ACC112 (cell line): ENCODE results near the gene ZNF776.

ENCODE experiments used
- H2AFZ ChIP-seq: fragments of 200-600 bp; sonication (generic); one replicate; pipeline ENCODE4 v1.6.0; 2017; ENCODE audit warnings: antibody characterized with exemption, low read length; ENCODE audit not compliant: unreplicated experiment
- H3K27ac ChIP-seq: fragments of 200-600 bp; sonication (generic); 2 replicates; pipeline ENCODE4 v1.5.1; 2014; ENCODE audit warnings: low read depth, mild to moderate bottlenecking, antibody characterized with exemption, low read length, moderate library complexity
- H3K27me3 ChIP-seq: fragments of 200-600 bp; sonication (generic); 2 replicates; pipeline ENCODE4 v1.6.1; 2014; ENCODE audit warnings: mild to moderate bottlenecking, antibody characterized with exemption, low read length, moderate library complexity, mixed read lengths; ENCODE audit not compliant: insufficient read depth
- H3K36me3 ChIP-seq: fragments of 200-600 bp; sonication (generic); 2 replicates; pipeline ENCODE4 v1.6.1; 2016; ENCODE audit warnings: mild to moderate bottlenecking, antibody characterized with exemption, low read length, moderate library complexity, mixed read lengths; ENCODE audit not compliant: insufficient read depth
- H3K4me1 ChIP-seq: fragments of 200-600 bp; sonication (generic); one replicate; pipeline ENCODE4 v1.6.1; 2016; ENCODE audit warnings: low read length, mixed read lengths; ENCODE audit not compliant: insufficient read depth, unreplicated experiment, control insufficient read depth
- H3K4me3 ChIP-seq: fragments of 200-600 bp; sonication (generic); 2 replicates; pipeline ENCODE4 v1.5.1; 2014; ENCODE audit warnings: mild to moderate bottlenecking, low read depth, low read length
- H3K79me2 ChIP-seq: fragments of 200-600 bp; sonication (generic); one replicate; pipeline ENCODE4 v1.6.0; 2016; ENCODE audit warnings: low read length; ENCODE audit not compliant: control insufficient read depth, unreplicated experiment, insufficient read depth

The ZNF776 gene

DNA sequence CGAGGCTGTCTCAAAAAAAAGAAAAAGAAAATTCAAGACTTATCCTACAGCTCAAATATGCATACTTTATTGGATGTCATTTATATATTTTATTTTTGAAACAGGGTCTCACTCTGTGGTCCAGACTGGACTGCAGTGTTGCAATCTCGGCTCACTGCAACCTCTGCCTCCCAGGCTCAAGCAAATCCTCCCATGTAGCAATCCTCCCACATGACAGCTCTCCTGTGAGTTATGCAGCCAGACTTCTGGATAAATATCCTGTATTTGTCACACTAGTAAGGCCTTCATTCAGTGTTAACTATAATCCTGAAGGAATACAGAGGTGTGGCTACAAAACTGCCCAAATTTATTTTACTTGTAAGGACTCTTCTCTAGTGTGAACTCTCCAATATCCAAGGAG, 60.9 kb downstream of the ZNF776 start:
- no peak overlapping the region for H2AFZ ChIP-seq
- no peaks in the 10 kb centered on the region for H3K79me2 ChIP-seq
- no peaks in the 10 kb centered on the region for H3K27me3 ChIP-seq
- H3K27ac ChIP-seq, result no peak overlapping the region
- peaks cover 3% of the 10 kb centered on the region for H3K4me1 ChIP-seq
- peaks cover 8% of the 10 kb centered on the region; the same call in 1 of the 2 replicates for H3K36me3 ChIP-seq
- H3K4me3 ChIP-seq, result no peak overlapping the region
